ENCODE data around the gene KLC3.

DNA sequence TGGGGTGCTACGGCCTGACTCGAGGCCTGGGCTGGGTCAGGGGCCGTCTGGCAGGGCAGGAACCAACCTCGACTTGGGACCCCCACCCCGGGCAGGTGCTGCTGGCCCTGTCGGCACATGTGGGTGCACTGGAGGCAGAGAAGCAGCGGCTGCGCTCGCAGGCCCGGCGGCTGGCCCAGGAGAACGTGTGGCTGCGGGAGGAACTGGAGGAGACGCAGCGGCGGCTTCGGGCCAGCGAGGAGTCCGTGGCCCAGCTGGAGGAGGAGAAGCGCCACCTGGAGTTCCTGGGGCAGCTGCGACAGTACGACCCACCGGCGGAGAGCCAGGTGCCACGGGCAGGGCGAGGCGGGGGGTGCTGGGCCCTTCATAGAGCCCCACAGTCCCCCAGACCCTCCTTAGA is 5.9 kb downstream of the KLC3 start:
- TF ChIP-seq EZH2 (IDR thresholded peaks at IDR 0.05) (no peak), POLR2AphosphoS5 (IDR thresholded peaks at IDR 0.05; ENCODE audit: low read depth, low read length) (no peak), POLR2A (IDR thresholded peaks at IDR 0.05; ENCODE audit: borderline replicate concordance, extremely low read depth, insufficient read depth, insufficient read length) (no peak), JUND (IDR thresholded peaks at IDR 0.05) (no peak), CEBPB (IDR thresholded peaks at IDR 0.05; ENCODE audit: low read depth) (no peak), SRF (IDR thresholded peaks at IDR 0.05; ENCODE audit: low read depth) (no peak), RAD21 (IDR thresholded peaks at IDR 0.05; ENCODE audit: low read depth) (no peak)
- TF ChIP-seq, protein P1, sequence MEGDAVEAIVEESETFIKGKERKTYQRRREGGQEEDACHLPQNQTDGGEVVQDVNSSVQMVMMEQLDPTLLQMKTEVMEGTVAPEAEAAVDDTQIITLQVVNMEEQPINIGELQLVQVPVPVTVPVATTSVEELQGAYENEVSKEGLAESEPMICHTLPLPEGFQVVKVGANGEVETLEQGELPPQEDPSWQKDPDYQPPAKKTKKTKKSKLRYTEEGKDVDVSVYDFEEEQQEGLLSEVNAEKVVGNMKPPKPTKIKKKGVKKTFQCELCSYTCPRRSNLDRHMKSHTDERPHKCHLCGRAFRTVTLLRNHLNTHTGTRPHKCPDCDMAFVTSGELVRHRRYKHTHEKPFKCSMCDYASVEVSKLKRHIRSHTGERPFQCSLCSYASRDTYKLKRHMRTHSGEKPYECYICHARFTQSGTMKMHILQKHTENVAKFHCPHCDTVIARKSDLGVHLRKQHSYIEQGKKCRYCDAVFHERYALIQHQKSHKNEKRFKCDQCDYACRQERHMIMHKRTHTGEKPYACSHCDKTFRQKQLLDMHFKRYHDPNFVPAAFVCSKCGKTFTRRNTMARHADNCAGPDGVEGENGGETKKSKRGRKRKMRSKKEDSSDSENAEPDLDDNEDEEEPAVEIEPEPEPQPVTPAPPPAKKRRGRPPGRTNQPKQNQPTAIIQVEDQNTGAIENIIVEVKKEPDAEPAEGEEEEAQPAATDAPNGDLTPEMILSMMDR (IDR thresholded peaks at IDR 0.05 in 2 of 3, conservative IDR thresholded peaks at IDR 0.05 in 1 of 3; ENCODE audit: borderline replicate concordance in 1 of 3, insufficient read depth in 1 of 3, low read depth in 2 of 3, low read length in 2 of 3) = no peak
- TF ChIP-seq, protein P2, sequence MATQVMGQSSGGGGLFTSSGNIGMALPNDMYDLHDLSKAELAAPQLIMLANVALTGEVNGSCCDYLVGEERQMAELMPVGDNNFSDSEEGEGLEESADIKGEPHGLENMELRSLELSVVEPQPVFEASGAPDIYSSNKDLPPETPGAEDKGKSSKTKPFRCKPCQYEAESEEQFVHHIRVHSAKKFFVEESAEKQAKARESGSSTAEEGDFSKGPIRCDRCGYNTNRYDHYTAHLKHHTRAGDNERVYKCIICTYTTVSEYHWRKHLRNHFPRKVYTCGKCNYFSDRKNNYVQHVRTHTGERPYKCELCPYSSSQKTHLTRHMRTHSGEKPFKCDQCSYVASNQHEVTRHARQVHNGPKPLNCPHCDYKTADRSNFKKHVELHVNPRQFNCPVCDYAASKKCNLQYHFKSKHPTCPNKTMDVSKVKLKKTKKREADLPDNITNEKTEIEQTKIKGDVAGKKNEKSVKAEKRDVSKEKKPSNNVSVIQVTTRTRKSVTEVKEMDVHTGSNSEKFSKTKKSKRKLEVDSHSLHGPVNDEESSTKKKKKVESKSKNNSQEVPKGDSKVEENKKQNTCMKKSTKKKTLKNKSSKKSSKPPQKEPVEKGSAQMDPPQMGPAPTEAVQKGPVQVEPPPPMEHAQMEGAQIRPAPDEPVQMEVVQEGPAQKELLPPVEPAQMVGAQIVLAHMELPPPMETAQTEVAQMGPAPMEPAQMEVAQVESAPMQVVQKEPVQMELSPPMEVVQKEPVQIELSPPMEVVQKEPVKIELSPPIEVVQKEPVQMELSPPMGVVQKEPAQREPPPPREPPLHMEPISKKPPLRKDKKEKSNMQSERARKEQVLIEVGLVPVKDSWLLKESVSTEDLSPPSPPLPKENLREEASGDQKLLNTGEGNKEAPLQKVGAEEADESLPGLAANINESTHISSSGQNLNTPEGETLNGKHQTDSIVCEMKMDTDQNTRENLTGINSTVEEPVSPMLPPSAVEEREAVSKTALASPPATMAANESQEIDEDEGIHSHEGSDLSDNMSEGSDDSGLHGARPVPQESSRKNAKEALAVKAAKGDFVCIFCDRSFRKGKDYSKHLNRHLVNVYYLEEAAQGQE (IDR thresholded peaks at IDR 0.05; ENCODE audit: low read depth) = no peak
- TF ChIP-seq, protein P3, sequence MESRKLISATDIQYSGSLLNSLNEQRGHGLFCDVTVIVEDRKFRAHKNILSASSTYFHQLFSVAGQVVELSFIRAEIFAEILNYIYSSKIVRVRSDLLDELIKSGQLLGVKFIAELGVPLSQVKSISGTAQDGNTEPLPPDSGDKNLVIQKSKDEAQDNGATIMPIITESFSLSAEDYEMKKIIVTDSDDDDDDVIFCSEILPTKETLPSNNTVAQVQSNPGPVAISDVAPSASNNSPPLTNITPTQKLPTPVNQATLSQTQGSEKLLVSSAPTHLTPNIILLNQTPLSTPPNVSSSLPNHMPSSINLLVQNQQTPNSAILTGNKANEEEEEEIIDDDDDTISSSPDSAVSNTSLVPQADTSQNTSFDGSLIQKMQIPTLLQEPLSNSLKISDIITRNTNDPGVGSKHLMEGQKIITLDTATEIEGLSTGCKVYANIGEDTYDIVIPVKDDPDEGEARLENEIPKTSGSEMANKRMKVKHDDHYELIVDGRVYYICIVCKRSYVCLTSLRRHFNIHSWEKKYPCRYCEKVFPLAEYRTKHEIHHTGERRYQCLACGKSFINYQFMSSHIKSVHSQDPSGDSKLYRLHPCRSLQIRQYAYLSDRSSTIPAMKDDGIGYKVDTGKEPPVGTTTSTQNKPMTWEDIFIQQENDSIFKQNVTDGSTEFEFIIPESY (IDR thresholded peaks at IDR 0.05; ENCODE audit: extremely low read depth, insufficient replicate concordance, low read length) = no peak

Data from HCT116 (cell line).